Stimulated activated CD4-positive, alpha-beta T cell treated with anti-CD3 and anti-CD28 coated beads, Interleukin-12 subunit alpha, Interleukin-12 subunit beta, amount 100 ng/mL, for 48 hours (primary cell): ENCODE results near the gene HSP90AB1.

Source experiments
- DNase-seq, 3 donors: peaks; one replicate each; pipeline ENCODE4 v3.0.0-alpha.2; 2020; ENCODE audit warnings: low read depth in 2 of 3, low spot score in 1 of 3

Gene HSP90AB1

GRCh38 chr6:44254191-44255104, 7.5 kb downstream of the HSP90AB1 start:
- DNase-seq, result peak in 1 of 3 donors; percentile 21

- DNase-seq, result peak in 1 of 3 donors; percentile 29
Observed at GRCh38 chr6:44255105-44255808, 8.4 kb downstream of the HSP90AB1 start.

- no peak for DNase-seq
Observed at GRCh38 chr6:44255871-44256774, 9.2 kb downstream of the HSP90AB1 start.

GRCh38 chr6:44256775-44257024, 9.8 kb downstream of the HSP90AB1 start:
- no peak for DNase-seq

GRCh38 chr6:44257025-44257752, 10.3 kb downstream of the HSP90AB1 start, which contains the start of gene SLC35B2:
Gene SLC35B2, minus strand, starts transcription at chr6:44257528. Its CDS starts 118 bp downstream, at chr6:44257410.
- DNase-seq, result peak in 2 of 3 donors; percentile 31 to 53

- no peak for DNase-seq
Observed at GRCh38 chr6:44257753-44258324, 10.9 kb downstream of the HSP90AB1 start.

GRCh38 chr6:44258325-44258863, 11.5 kb downstream of the HSP90AB1 start:
- no peak for DNase-seq

- no peak for DNase-seq
Observed at GRCh38 chr6:44258921-44259320, 12.0 kb downstream of the HSP90AB1 start.

- no peak for DNase-seq
Observed at GRCh38 chr6:44260011-44260410, 13.1 kb downstream of the HSP90AB1 start.

GRCh38 chr6:44260451-44261297, 13.8 kb downstream of the HSP90AB1 start:
- DNase-seq, result no peak

- no peak for DNase-seq
Observed at GRCh38 chr6:44261581-44261980, 14.7 kb downstream of the HSP90AB1 start.

GRCh38 chr6:44262467-44263353, 15.8 kb downstream of the HSP90AB1 start:
- DNase-seq, result no peak

- DNase-seq, result no peak
Observed at GRCh38 chr6:44263354-44264100, 16.6 kb downstream of the HSP90AB1 start.

GRCh38 chr6:44264154-44265006, 17.5 kb downstream of the HSP90AB1 start:
- DNase-seq, result no peak

GRCh38 chr6:44265007-44265721, 18.3 kb downstream of the HSP90AB1 start, which contains the start of gene NFKBIE:
Gene NFKBIE, minus strand, starts transcription at chr6:44265551. Its CDS starts 205 bp downstream, at chr6:44265346.
- peak; percentile 89 to 98 (median 91) for DNase-seq
